Mesenchymal stem cell (in vitro differentiated cells and primary cell): ENCODE data around the gene FNDC3B.

Experiments used
- DNase-seq: peaks from one replicate; pipeline ENCODE4 v3.0.0-alpha.2; 2013
- H2AFZ ChIP-seq: one replicate; pipeline ENCODE4 v1.6.1; 2013; ENCODE audit warnings: low read depth, mild to moderate bottlenecking, control low read depth, inconsistent platforms, low read length, moderate library complexity
- H2AK5ac ChIP-seq: 2 replicates; pipeline ENCODE4 v1.6.1; 2013; ENCODE audit warnings: low read length, moderate library complexity, mild to moderate bottlenecking, inconsistent platforms; ENCODE audit not compliant: severe bottlenecking
- H2BK120ac ChIP-seq: one replicate; pipeline ENCODE4 v1.6.1; 2013; ENCODE audit warnings: low read depth, mild to moderate bottlenecking, inconsistent platforms, low read length, moderate library complexity
- H2BK12ac ChIP-seq, 2 experiments: one replicate each; pipeline ENCODE4 v1.6.1; 2013; ENCODE audit warnings: inconsistent platforms in 2 of 2, low read length in 2 of 2, mild to moderate bottlenecking in 2 of 2, moderate library complexity in 2 of 2, control low read depth in 1 of 2
- H2BK15ac ChIP-seq: one replicate; pipeline ENCODE4 v1.6.1; 2013; ENCODE audit warnings: mild to moderate bottlenecking, low read depth, inconsistent platforms; ENCODE audit not compliant: poor library complexity, severe bottlenecking
- H2BK5ac ChIP-seq: 2 replicates; pipeline ENCODE4 v1.6.1; 2013; ENCODE audit warnings: low read depth, mild to moderate bottlenecking, low read length, control low read depth, inconsistent platforms; ENCODE audit not compliant: poor library complexity, severe bottlenecking
- H3K14ac ChIP-seq, 2 experiments: one replicate each; pipeline ENCODE4 v1.6.1; 2013; ENCODE audit warnings: inconsistent platforms in 2 of 2, low read length in 2 of 2, control low read depth in 1 of 2, mild to moderate bottlenecking in 1 of 2, moderate library complexity in 1 of 2
- H3K18ac ChIP-seq, 2 experiments: one replicate each; pipeline ENCODE4 v1.6.1; 2013; ENCODE audit warnings: inconsistent platforms in 2 of 2, low read length in 2 of 2, control low read depth in 1 of 2, low read depth in 1 of 2, mild to moderate bottlenecking in 1 of 2
- H3K23ac ChIP-seq, 2 experiments: one replicate each; pipeline ENCODE4 v1.6.1; 2013; ENCODE audit warnings: inconsistent platforms in 2 of 2, low read length in 2 of 2, mild to moderate bottlenecking in 2 of 2, moderate library complexity in 2 of 2, control low read depth in 1 of 2
- H3K27ac ChIP-seq: 2 replicates; pipeline ENCODE4 v1.5.1; 2013; ENCODE audit warnings: mild to moderate bottlenecking, moderate library complexity, low read length, control low read depth, inconsistent platforms; ENCODE audit not compliant: poor library complexity, severe bottlenecking
- H3K27me3 ChIP-seq, 2 experiments: 2 replicates each; pipeline versions ENCODE4 v1.6.1 to v1.7.0; 2013; ENCODE audit warnings: low read length in 2 of 2, mild to moderate bottlenecking in 2 of 2, moderate library complexity in 2 of 2, control low read depth in 1 of 2, inconsistent platforms in 1 of 2; ENCODE audit not compliant: control insufficient read depth in 1 of 2, insufficient read depth in 1 of 2
- H3K36me3 ChIP-seq, 2 experiments: 2 replicates each; pipeline versions ENCODE4 v1.6.1 to v1.7.0; 2013; ENCODE audit warnings: low read length in 2 of 2, control low read depth in 1 of 2, inconsistent platforms in 1 of 2, low read depth in 1 of 2, mild to moderate bottlenecking in 1 of 2; ENCODE audit not compliant: insufficient read depth in 2 of 2, control insufficient read depth in 1 of 2
- H3K4ac ChIP-seq, 2 experiments: one replicate each; pipeline ENCODE4 v1.6.1; 2013; ENCODE audit warnings: inconsistent platforms in 2 of 2, low read length in 2 of 2, mild to moderate bottlenecking in 2 of 2, moderate library complexity in 2 of 2, control low read depth in 1 of 2, low read depth in 1 of 2
- H3K4me1 ChIP-seq: 2 replicates; pipeline ENCODE4 v1.6.1; 2013; ENCODE audit warnings: low read depth, low read length, control low read depth; ENCODE audit not compliant: control insufficient read depth, insufficient read depth
- H3K4me2 ChIP-seq: 2 replicates; pipeline ENCODE4 v1.6.1; 2013; ENCODE audit warnings: low read length, mild to moderate bottlenecking, inconsistent platforms; ENCODE audit not compliant: poor library complexity, severe bottlenecking
- H3K4me3 ChIP-seq, 2 experiments: 2 replicates each; pipeline versions ENCODE4 v1.5.1 to v1.7.0; 2013; ENCODE audit warnings: low read length in 2 of 2, mild to moderate bottlenecking in 2 of 2, control low read depth in 1 of 2, low read depth in 1 of 2; ENCODE audit not compliant: insufficient read depth in 1 of 2
- H3K79me1 ChIP-seq: replicated peaks from 2 replicates; pipeline ENCODE4 v1.6.1; 2013; ENCODE audit warnings: mild to moderate bottlenecking, control low read depth, low read length, inconsistent platforms; ENCODE audit not compliant: poor library complexity, severe bottlenecking
- H3K9ac ChIP-seq: 2 replicates; pipeline ENCODE4 v1.7.0; 2013; ENCODE audit warnings: mild to moderate bottlenecking, low read length, moderate library complexity
- H3K9me3 ChIP-seq: 2 replicates; pipeline ENCODE4 v1.7.0; 2013; ENCODE audit warnings: mild to moderate bottlenecking, low read length; ENCODE audit not compliant: control insufficient read depth
- H4K8ac ChIP-seq: one replicate; pipeline ENCODE4 v1.6.1; 2013; ENCODE audit warnings: inconsistent platforms, mild to moderate bottlenecking, low read length, moderate library complexity
- H4K91ac ChIP-seq: one replicate; pipeline ENCODE4 v1.6.1; 2013; ENCODE audit warnings: mild to moderate bottlenecking, low read length, inconsistent platforms
- WGBS: methylation state at CpG from one replicate; pipeline ENCODE4 v1.1.7; 2013; ENCODE audit warnings: mixed read lengths; 5-methylcytosine and 5-hydroxymethylcytosine counted together

FNDC3B gene

GRCh38 chr3:172086071-172086470, 46.7 kb downstream of the FNDC3B start:
- Histone ChIP-seq H3K4me2 (no peak overlapping the region), H3K4ac (no peak overlapping the region), H3K14ac (no peak overlapping the region), H2AFZ (no peak overlapping the region), H2AK5ac (peak overlapping the region; percentile 49), H3K9me3 (no peaks in the 10 kb centered on the region), H2BK15ac (no peak overlapping the region), H3K23ac (no peak overlapping the region), H3K27ac (peak overlapping the region; percentile 14), H4K8ac (no peak overlapping the region), H3K27me3 (no peaks in the 10 kb centered on the region), H3K36me3 (peaks cover 7 to 11% of the 10 kb centered on the region in 2 experiments), H3K4me3 (no peak overlapping the region), H2BK120ac (no peak overlapping the region), H3K9ac (no peak overlapping the region), H4K91ac (no peak overlapping the region), H2BK12ac (no peak overlapping the region), H3K18ac (no peak overlapping the region), H3K4me1 (peaks cover 1% of the 10 kb centered on the region), H2BK5ac (no peak overlapping the region), H3K79me1 (peaks cover 3% of the 10 kb centered on the region)
- DNase-seq, result no peak
- 95% methylated on average over 1 of the region's 1 CpG for WGBS

GRCh38 chr3:172087198-172087597, 47.8 kb downstream of the FNDC3B start:
- H2AK5ac ChIP-seq, result no peak overlapping the region
- no peak overlapping the region for H4K8ac ChIP-seq
- H3K9me3 ChIP-seq, result no peaks in the 10 kb centered on the region
- no peak overlapping the region for H2BK12ac ChIP-seq
- H2BK5ac ChIP-seq, result no peak overlapping the region
- peaks cover 3% of the 10 kb centered on the region for H3K79me1 ChIP-seq
- H3K4me2 ChIP-seq, result no peak overlapping the region
- H3K9ac ChIP-seq, result peak overlapping the region; percentile 37
- H2AFZ ChIP-seq, result no peak overlapping the region
- WGBS, result 97% methylated on average over 4 of the region's 4 CpGs
- no peak overlapping the region for H3K27ac ChIP-seq
- H2BK120ac ChIP-seq, result no peak overlapping the region
- no peak overlapping the region for H3K18ac ChIP-seq
- H3K23ac ChIP-seq, result no peak overlapping the region
- no peak for DNase-seq
- H3K36me3 ChIP-seq, result peaks cover 7 to 14% of the 10 kb centered on the region in 2 experiments
- no peak overlapping the region for H3K4me3 ChIP-seq
- H3K4me1 ChIP-seq, result peaks cover 1% of the 10 kb centered on the region
- no peak overlapping the region for H2BK15ac ChIP-seq
- H3K27me3 ChIP-seq, result no peaks in the 10 kb centered on the region
- H3K4ac ChIP-seq, result no peak overlapping the region
- H4K91ac ChIP-seq, result no peak overlapping the region
- no peak overlapping the region for H3K14ac ChIP-seq

GRCh38 chr3:172087602-172088580, 48.5 kb downstream of the FNDC3B start:
- Histone ChIP-seq H2BK12ac (no peak overlapping the region), H3K14ac (no peak overlapping the region), H2AK5ac (no peak overlapping the region), H3K4ac (no peak overlapping the region), H3K23ac (no peak overlapping the region), H3K79me1 (peaks cover 3% of the 10 kb centered on the region), H2BK5ac (no peak overlapping the region), H2BK120ac (no peak overlapping the region), H2BK15ac (no peak overlapping the region), H3K27me3 (no peaks in the 10 kb centered on the region), H2AFZ (no peak overlapping the region), H3K36me3 (peaks cover 7 to 14% of the 10 kb centered on the region in 2 experiments), H3K4me3 (no peak overlapping the region), H3K18ac (no peak overlapping the region), H4K8ac (no peak overlapping the region), H3K4me2 (peak overlapping the region; percentile 11), H3K9me3 (no peaks in the 10 kb centered on the region), H3K27ac (no peak overlapping the region), H3K4me1 (peaks cover 1% of the 10 kb centered on the region), H4K91ac (no peak overlapping the region), H3K9ac (peak overlapping the region; percentile 37)
- WGBS, result 86% methylated on average over 4 of the region's 7 CpGs
- DNase-seq, result no peak

- Histone ChIP-seq H3K79me1 (peaks cover 3% of the 10 kb centered on the region), H3K4me1 (no peaks in the 10 kb centered on the region), H4K91ac (no peak overlapping the region), H2BK120ac (no peak overlapping the region), H3K14ac (no peak overlapping the region), H2BK5ac (no peak overlapping the region), H3K18ac (no peak overlapping the region), H4K8ac (no peak overlapping the region), H3K4me3 (no peak overlapping the region), H2AFZ (no peak overlapping the region), H2BK12ac (no peak overlapping the region), H3K36me3 (peaks cover under 1 to 9% of the 10 kb centered on the region in 2 experiments), H3K9me3 (no peaks in the 10 kb centered on the region), H3K27ac (no peak overlapping the region), H3K23ac (no peak overlapping the region), H3K27me3 (no peaks in the 10 kb centered on the region), H3K4me2 (no peak overlapping the region), H3K4ac (no peak overlapping the region), H2AK5ac (no peak overlapping the region), H3K9ac (peak overlapping the region; percentile 12), H2BK15ac (no peak overlapping the region)
- WGBS, result 30% methylated on average over 3 of the region's 4 CpGs
- DNase-seq, result peak; percentile 84
Observed at GRCh38 chr3:172089250-172089649, 49.9 kb downstream of the FNDC3B start.
